WTC11 (cell line): ENCODE measurements around the gene GLG1. TPM values are rescaled to one million over a fixed set of nuclear protein-coding genes. Genes with fewer than 3 reads are reported as not detected.
"Not testable (repeated sequence)": the region's sequence is repeated elsewhere in the genome, so short reads cannot be mapped to it uniquely, and the experiment has no call there.

Experiments used
- ATAC-seq: fragments of 200-7000 bp; cut with Tn5 transposase; 2 replicates; pipeline ENCODE4 v1.10.0; 2021; ENCODE audit warnings: mild to moderate bottlenecking, moderate library complexity
- CTCF ChIA-PET: fragments of 300-600 bp; sonication (Branson Sonifier 250); formaldehyde crosslinking; loops from one replicate; lab custom pipeline; 2021; ENCODE audit warnings: antibody characterized with exemption; lab: Charles Lee
- POLR2A ChIA-PET: fragments of 350-600 bp; sonication (Branson Sonifier 250); formaldehyde crosslinking; loops from one replicate; lab custom pipeline; 2021; ENCODE audit warnings: antibody characterized with exemption; lab: Charles Lee
- DNase-seq: peaks from one replicate; pipeline ENCODE4 v3.0.0; 2021; ENCODE audit warnings: low spot score
- H3K27ac Mint-ChIP-seq: 2 replicates; pipeline ENCODE4 v1.8.0; 2021; ENCODE audit warnings: mixed read lengths
- H3K27me3 Mint-ChIP-seq: 2 replicates; pipeline ENCODE4 v1.8.0; 2021; ENCODE audit warnings: low read depth, mild to moderate bottlenecking, moderate library complexity, mixed read lengths
- H3K36me3 Mint-ChIP-seq: 2 replicates; pipeline ENCODE4 v1.8.0; 2021; ENCODE audit warnings: mixed read lengths
- H3K4me1 Mint-ChIP-seq: 2 replicates; pipeline ENCODE4 v1.8.0; 2022; ENCODE audit warnings: mixed read lengths
- H3K4me3 Mint-ChIP-seq: 2 replicates; pipeline ENCODE4 v1.8.0; 2021; ENCODE audit warnings: mild to moderate bottlenecking, moderate library complexity, mixed read lengths
- H3K9me3 Mint-ChIP-seq: 2 replicates; pipeline ENCODE4 v1.8.0; 2021; ENCODE audit warnings: mixed read lengths
- AR ChIP-seq: fragments of 250-450 bp; sonication (Bioruptor Pico); IDR thresholded peaks from 2 replicates; pipeline ENCODE4 v1.9.0; 2021; ENCODE audit warnings: mild to moderate bottlenecking
- EMX1 ChIP-seq: fragments of 250-450 bp; sonication (Bioruptor Pico); IDR thresholded peaks from 2 replicates; pipeline ENCODE4 v1.8.0; 2021; ENCODE audit warnings: mild to moderate bottlenecking
- FOXK1 ChIP-seq: sonication (generic); formaldehyde crosslinking; IDR thresholded peaks from 2 replicates; pipeline ENCODE4 v1.8.0; 2022; ENCODE audit warnings: mild to moderate bottlenecking, moderate library complexity, missing genetic modification reagents
- FOXP1 ChIP-seq: sonication (generic); formaldehyde crosslinking; IDR thresholded peaks from 2 replicates; pipeline ENCODE4 v1.8.0; 2022; ENCODE audit warnings: missing genetic modification reagents, mild to moderate bottlenecking, moderate library complexity, borderline replicate concordance
- GABPB1 ChIP-seq: sonication (generic); formaldehyde crosslinking; IDR thresholded peaks from 2 replicates; pipeline ENCODE4 v1.8.1; 2023; ENCODE audit warnings: mild to moderate bottlenecking, missing genetic modification reagents
- HMGA2 ChIP-seq: fragments of 250-450 bp; sonication (Bioruptor Pico); IDR thresholded peaks from 2 replicates; pipeline ENCODE4 v1.4.0; 2021; ENCODE audit warnings: mild to moderate bottlenecking, moderate library complexity
- MAX ChIP-seq: sonication (generic); formaldehyde crosslinking; IDR thresholded peaks from 2 replicates; pipeline ENCODE4 v1.8.0; 2022; ENCODE audit warnings: mild to moderate bottlenecking, missing genetic modification reagents
- NR1H2 ChIP-seq: sonication (generic); formaldehyde crosslinking; IDR thresholded peaks from 2 replicates; pipeline ENCODE4 v1.9.0; 2021; ENCODE audit warnings: mild to moderate bottlenecking, moderate library complexity, missing genetic modification reagents
- SMAD4 ChIP-seq: sonication (generic); formaldehyde crosslinking; IDR thresholded peaks from 2 replicates; pipeline ENCODE4 v1.8.0; 2022; ENCODE audit warnings: mild to moderate bottlenecking, missing genetic modification reagents
- STAT6 ChIP-seq: sonication (generic); formaldehyde crosslinking; conservative IDR thresholded peaks from 2 replicates; pipeline ENCODE4 v1.8.1; 2023; ENCODE audit warnings: mild to moderate bottlenecking, low read depth, missing genetic modification reagents, moderate library complexity
- TEAD4 ChIP-seq: sonication (generic); formaldehyde crosslinking; IDR thresholded peaks from 2 replicates; pipeline ENCODE4 v1.8.0; 2022; ENCODE audit warnings: mild to moderate bottlenecking, missing genetic modification reagents
- USF1 ChIP-seq: sonication (generic); formaldehyde crosslinking; IDR thresholded peaks from 2 replicates; pipeline ENCODE4 v1.8.0; 2022; ENCODE audit warnings: mild to moderate bottlenecking, missing genetic modification reagents
- USF2 ChIP-seq: sonication (generic); formaldehyde crosslinking; IDR thresholded peaks from 2 replicates; pipeline ENCODE4 v1.8.1; 2023; ENCODE audit warnings: mild to moderate bottlenecking, missing genetic modification reagents, moderate library complexity
- ZBTB43 ChIP-seq: sonication (generic); formaldehyde crosslinking; IDR thresholded peaks from 2 replicates; pipeline ENCODE4 v1.8.1; 2023; ENCODE audit warnings: mild to moderate bottlenecking, missing genetic modification reagents
- ZNF138 ChIP-seq: sonication (generic); formaldehyde crosslinking; conservative IDR thresholded peaks from 2 replicates; pipeline ENCODE4 v1.8.1; 2022; ENCODE audit warnings: mild to moderate bottlenecking, moderate library complexity, missing genetic modification reagents
- ZNF423 ChIP-seq: fragments of 250-450 bp; sonication (Bioruptor Pico); IDR thresholded peaks from 2 replicates; pipeline ENCODE4 v2.1.2; 2022; ENCODE audit warnings: mild to moderate bottlenecking, moderate library complexity
- total RNA-seq: library from RNA; stranded (reverse); gene quantifications from 3 replicates; pipeline ENCODE4 v1.2.3, GENCODE V29; 2021

GLG1 gene
- total RNA-seq, 1 experiment from 2014 or later = 156 TPM

GRCh38 chr16:74523706-74524105, 83.2 kb downstream of the GLG1 start:
- ATAC-seq, DNase-seq, POLR2A ChIA-PET, H3K9me3 Mint-ChIP-seq, H3K27ac Mint-ChIP-seq, H3K27me3 Mint-ChIP-seq, CTCF ChIA-PET, H3K4me3 Mint-ChIP-seq, H3K4me1 Mint-ChIP-seq: not testable (repeated sequence)
- peaks cover 29% of the 10 kb centered on the region for H3K36me3 Mint-ChIP-seq
- peak; percentile 30; the same call in 1 of the 2 replicates for TF ChIP-seq HMGA2

GRCh38 chr16:74522160-74522559, 84.8 kb downstream of the GLG1 start:
- no peak for ATAC-seq
- H3K36me3 Mint-ChIP-seq = peaks cover 24% of the 10 kb centered on the region
- TF ChIP-seq GABPB1 (CRISPR knock-in tag) (no peak), ZNF423 (CRISPR knock-in tag) (no peak), EMX1 (CRISPR knock-in tag) (no peak), USF1 (no peak), TEAD4 (CRISPR knock-in tag) (no peak), ZNF138 (CRISPR knock-in tag) (no peak), FOXP1 (no peak), AR (no peak), FOXK1 (CRISPR knock-in tag) (no peak), MAX (CRISPR knock-in tag) (no peak), STAT6 (CRISPR knock-in tag) (no peak)
- TF ChIP-seq, all 79 proteins: peak for 0
- CTCF ChIA-PET = no interaction called here
- Mint-ChIP-seq H3K27me3 (no peaks in the 10 kb centered on the region), H3K27ac (no peak overlapping the region), H3K4me3 (no peak overlapping the region), H3K4me1 (no peaks in the 10 kb centered on the region), H3K9me3 (peaks cover 8% of the 10 kb centered on the region)
- no peak for DNase-seq
- POLR2A ChIA-PET = no interaction called here

- POLR2A ChIA-PET = no interaction called here
- no peak for TF ChIP-seq NR1H2 (CRISPR knock-in tag)
- no peak for TF ChIP-seq STAT6 (CRISPR knock-in tag)
- no peak for TF ChIP-seq ZBTB43
- TF ChIP-seq SMAD4 = no peak
- no peak for TF ChIP-seq USF2 (CRISPR knock-in tag)
- TF ChIP-seq, all 79 proteins: peak for 0
- H3K4me3 Mint-ChIP-seq = no peak overlapping the region
- no peaks in the 10 kb centered on the region for H3K4me1 Mint-ChIP-seq
- H3K27ac Mint-ChIP-seq = no peak overlapping the region
- H3K27me3 Mint-ChIP-seq = no peaks in the 10 kb centered on the region
- CTCF ChIA-PET = no interaction called here
- H3K36me3 Mint-ChIP-seq = peaks cover 23% of the 10 kb centered on the region
- ATAC-seq (no peak), DNase-seq (no peak)
- peaks cover 8% of the 10 kb centered on the region for H3K9me3 Mint-ChIP-seq
These were observed 85.2 kb downstream of the GLG1 start for GRCh38 chr16:74521691-74522090.

- POLR2A ChIA-PET, H3K9me3 Mint-ChIP-seq, H3K4me3 Mint-ChIP-seq, H3K27me3 Mint-ChIP-seq, CTCF ChIA-PET, H3K27ac Mint-ChIP-seq, ATAC-seq, H3K36me3 Mint-ChIP-seq, DNase-seq, H3K4me1 Mint-ChIP-seq: not testable (repeated sequence)
These were observed 88.0 kb downstream of the GLG1 start for GRCh38 chr16:74518934-74519333.
